H1 (cell line): ENCODE results near the gene TOB1. TPM values are rescaled to one million over a fixed set of nuclear protein-coding genes. Genes with fewer than 3 reads are reported as not detected.

ENCODE experiments used
- CBX5 ChIP-seq: fragments of 300-800, 300-1000 bp; sonication (generic); IDR thresholded peaks from 2 replicates; pipeline ENCODE4 v1.7.1; 2016; ENCODE audit warnings: antibody characterized with exemption, low read length, low read depth
- E2F6 ChIP-seq: IDR thresholded peaks from 2 replicates; pipeline ENCODE4 v1.6.1; 2012; ENCODE audit warnings: inconsistent platforms
- EP300 ChIP-seq, 2 experiments: IDR thresholded peaks; 1 replicate in 1 of 2; 2 replicates in 1 of 2; pipeline ENCODE4 v1.6.1; 2011 to 2012; ENCODE audit warnings: low read depth in 2 of 2, low read length in 2 of 2, mild to moderate bottlenecking in 2 of 2, borderline replicate concordance in 1 of 2, inconsistent platforms in 1 of 2, moderate library complexity in 1 of 2
- GABPA ChIP-seq: IDR thresholded peaks from 2 replicates; pipeline ENCODE4 v1.6.1; 2011; ENCODE audit warnings: mild to moderate bottlenecking, low read length, moderate library complexity, borderline replicate concordance; ENCODE audit not compliant: insufficient read depth
- JUND ChIP-seq: IDR thresholded peaks from 2 replicates; pipeline ENCODE4 v1.6.1; 2011; ENCODE audit warnings: mild to moderate bottlenecking, improper control_type of control experiment, low read length
- POLR2A ChIP-seq, 2 experiments: IDR thresholded peaks; 1 replicate in 1 of 2; 2 replicates in 1 of 2; pipeline ENCODE4 v1.6.1; 2011; ENCODE audit warnings: low read depth in 2 of 2, low read length in 2 of 2, mild to moderate bottlenecking in 2 of 2; ENCODE audit errors: control extremely low read depth in 1 of 2
- SIN3A ChIP-seq, 2 experiments: IDR thresholded peaks in 1 of 2; conservative IDR thresholded peaks in 1 of 2; 2 replicates each; pipeline ENCODE4 v1.6.1; 2011 to 2012; ENCODE audit warnings: low read length in 2 of 2, improper control_type of control experiment in 1 of 2, low read depth in 1 of 2, mild to moderate bottlenecking in 1 of 2
- SP2 ChIP-seq: IDR thresholded peaks from 2 replicates; pipeline ENCODE4 v1.6.1; 2012; ENCODE audit warnings: mild to moderate bottlenecking, low read length, inconsistent platforms
- polyA plus RNA-seq, 7 experiments: library from polyadenylated mRNA; depleted of rRNA in 3 of 7; stranded (reverse) in 5 of 7; unstranded in 2 of 7; fragments of >200 nt in 5 of 7; fragments of 200-250 nt in 2 of 7; gene quantifications; 1 replicate in 5 of 7; 2 replicates in 1 of 7; 4 replicates in 1 of 7; pipeline versions ENCODE4 v1.2.1 to v1.2.3, GENCODE V29; 2011 to 2013; ENCODE audit warnings: missing spikeins in 2 of 7, mixed read lengths in 2 of 7
- total RNA-seq: library from RNA; stranded (reverse); fragmentation: NEBNext Ultra II Directional; extraction: Animal tissue kit (Norgen Biotek cat#: 25700); gene quantifications from 2 replicates; pipeline ENCODE4 v1.2.1, GENCODE V29; 2021

Gene TOB1
- total and polyA plus RNA-seq, 2 of the 8 experiments (the other 6 are each of a cell fraction or from before 2014, with no cell fraction given): 14.4 to 20.8 TPM

GRCh38 chr17:50889528-50890118 is 23.5 kb upstream of the TOB1 start (continued):
- TF ChIP-seq SIN3A (conservative IDR thresholded peaks at IDR 0.05 in 1 of 2, IDR thresholded peaks at IDR 0.05 in 1 of 2; ENCODE audit: low read depth in 1 of 2, low read length in 2 of 2): no peak
- no peak for TF ChIP-seq GABPA
- TF ChIP-seq POLR2A (IDR thresholded peaks at IDR 0.05; ENCODE audit: control extremely low read depth in 1 of 2, low read depth in 2 of 2, low read length in 2 of 2): no peak
- TF ChIP-seq JUND: no peak
- no peak for TF ChIP-seq SP2
- no peak for TF ChIP-seq CBX5
- no peak for TF ChIP-seq EP300 (IDR thresholded peaks at IDR 0.05; ENCODE audit: borderline replicate concordance in 1 of 2, low read depth in 2 of 2, low read length in 2 of 2)
- no peak for TF ChIP-seq E2F6
